ENCODE data around the gene FHIT.

- TF ChIP-seq, protein P1, sequence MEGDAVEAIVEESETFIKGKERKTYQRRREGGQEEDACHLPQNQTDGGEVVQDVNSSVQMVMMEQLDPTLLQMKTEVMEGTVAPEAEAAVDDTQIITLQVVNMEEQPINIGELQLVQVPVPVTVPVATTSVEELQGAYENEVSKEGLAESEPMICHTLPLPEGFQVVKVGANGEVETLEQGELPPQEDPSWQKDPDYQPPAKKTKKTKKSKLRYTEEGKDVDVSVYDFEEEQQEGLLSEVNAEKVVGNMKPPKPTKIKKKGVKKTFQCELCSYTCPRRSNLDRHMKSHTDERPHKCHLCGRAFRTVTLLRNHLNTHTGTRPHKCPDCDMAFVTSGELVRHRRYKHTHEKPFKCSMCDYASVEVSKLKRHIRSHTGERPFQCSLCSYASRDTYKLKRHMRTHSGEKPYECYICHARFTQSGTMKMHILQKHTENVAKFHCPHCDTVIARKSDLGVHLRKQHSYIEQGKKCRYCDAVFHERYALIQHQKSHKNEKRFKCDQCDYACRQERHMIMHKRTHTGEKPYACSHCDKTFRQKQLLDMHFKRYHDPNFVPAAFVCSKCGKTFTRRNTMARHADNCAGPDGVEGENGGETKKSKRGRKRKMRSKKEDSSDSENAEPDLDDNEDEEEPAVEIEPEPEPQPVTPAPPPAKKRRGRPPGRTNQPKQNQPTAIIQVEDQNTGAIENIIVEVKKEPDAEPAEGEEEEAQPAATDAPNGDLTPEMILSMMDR (IDR thresholded peaks at IDR 0.05; ENCODE audit: low read depth, low read length, missing input control): no peak
- no peak for TF ChIP-seq JUND (IDR thresholded peaks at IDR 0.05)
- no peak for TF ChIP-seq YY1 (IDR thresholded peaks at IDR 0.05)
- TF ChIP-seq, protein P2, sequence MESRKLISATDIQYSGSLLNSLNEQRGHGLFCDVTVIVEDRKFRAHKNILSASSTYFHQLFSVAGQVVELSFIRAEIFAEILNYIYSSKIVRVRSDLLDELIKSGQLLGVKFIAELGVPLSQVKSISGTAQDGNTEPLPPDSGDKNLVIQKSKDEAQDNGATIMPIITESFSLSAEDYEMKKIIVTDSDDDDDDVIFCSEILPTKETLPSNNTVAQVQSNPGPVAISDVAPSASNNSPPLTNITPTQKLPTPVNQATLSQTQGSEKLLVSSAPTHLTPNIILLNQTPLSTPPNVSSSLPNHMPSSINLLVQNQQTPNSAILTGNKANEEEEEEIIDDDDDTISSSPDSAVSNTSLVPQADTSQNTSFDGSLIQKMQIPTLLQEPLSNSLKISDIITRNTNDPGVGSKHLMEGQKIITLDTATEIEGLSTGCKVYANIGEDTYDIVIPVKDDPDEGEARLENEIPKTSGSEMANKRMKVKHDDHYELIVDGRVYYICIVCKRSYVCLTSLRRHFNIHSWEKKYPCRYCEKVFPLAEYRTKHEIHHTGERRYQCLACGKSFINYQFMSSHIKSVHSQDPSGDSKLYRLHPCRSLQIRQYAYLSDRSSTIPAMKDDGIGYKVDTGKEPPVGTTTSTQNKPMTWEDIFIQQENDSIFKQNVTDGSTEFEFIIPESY (IDR thresholded peaks at IDR 0.05): no peak
- TF ChIP-seq RAD21 (IDR thresholded peaks at IDR 0.05): no peak
- no peak for TF ChIP-seq RXRA (IDR thresholded peaks at IDR 0.05)
- TF ChIP-seq, protein P3, sequence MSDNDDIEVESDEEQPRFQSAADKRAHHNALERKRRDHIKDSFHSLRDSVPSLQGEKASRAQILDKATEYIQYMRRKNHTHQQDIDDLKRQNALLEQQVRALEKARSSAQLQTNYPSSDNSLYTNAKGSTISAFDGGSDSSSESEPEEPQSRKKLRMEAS (IDR thresholded peaks at IDR 0.05): no peak
- TF ChIP-seq GABPA (IDR thresholded peaks at IDR 0.05 in 1 of 2, conservative IDR thresholded peaks at IDR 0.05 in 1 of 2): no peak
Observed at GRCh38 chr3:60282866-60283265, 968.4 kb downstream of the FHIT start.

Data from liver (tissue), 3 donors.